Chondrocyte (in vitro differentiated cells): Measurements from ENCODE around the gene CRYGS. TPM values are rescaled to one million over a fixed set of nuclear protein-coding genes. Genes with fewer than 3 reads are reported as not detected.

Experiments used
- DNase-seq: peaks from one replicate; pipeline ENCODE4 v3.0.0; 2021; ENCODE audit warnings: mixed read lengths, low spot score
- H3K27ac Mint-ChIP-seq: one replicate; pipeline ENCODE4 v1.8.0; 2021; ENCODE audit warnings: mild to moderate bottlenecking, moderate library complexity, mixed read lengths; ENCODE audit not compliant: unreplicated experiment
- H3K27me3 Mint-ChIP-seq: 2 replicates; pipeline ENCODE4 v1.8.0; 2021; ENCODE audit warnings: low read depth, mixed read lengths
- H3K36me3 Mint-ChIP-seq: 2 replicates; pipeline ENCODE4 v1.8.0; 2021; ENCODE audit warnings: low read depth, mixed read lengths
- H3K4me1 Mint-ChIP-seq: 2 replicates; pipeline ENCODE4 v1.8.0; 2021; ENCODE audit warnings: low read depth, mild to moderate bottlenecking, mixed read lengths
- H3K4me3 Mint-ChIP-seq: one replicate; pipeline ENCODE4 v1.8.0; 2021; ENCODE audit warnings: mild to moderate bottlenecking, moderate library complexity, mixed read lengths; ENCODE audit not compliant: unreplicated experiment
- H3K9me3 Mint-ChIP-seq: 2 replicates; pipeline ENCODE4 v1.8.0; 2021; ENCODE audit warnings: low read depth, mixed read lengths
- CTCF ChIP-seq: fragments of 200-600 bp; sonication (generic); IDR thresholded peaks from 2 replicates; pipeline ENCODE4 v1.5.0; 2021; ENCODE audit warnings: antibody characterized with exemption, mild to moderate bottlenecking, moderate library complexity
- total RNA-seq: library from RNA; stranded (reverse); gene quantifications from 3 replicates; pipeline ENCODE4 v1.2.1, GENCODE V29; 2021

The CRYGS gene
- total RNA-seq, 1 donor from 2014 or later, result 3.1 TPM

GRCh38 chr3:186512570-186513302 lies 31.4 kb downstream of the CRYGS start:
- Mint-ChIP-seq H3K4me1 (no peaks in the 10 kb centered on the region), H3K36me3 (no peaks in the 10 kb centered on the region), H3K27ac (no peak overlapping the region), H3K9me3 (peaks cover 4% of the 10 kb centered on the region), H3K4me3 (no peak overlapping the region), H3K27me3 (peaks cover 57% of the 10 kb centered on the region)
- DNase-seq, result no peak
- no peak for TF ChIP-seq CTCF

DNA sequence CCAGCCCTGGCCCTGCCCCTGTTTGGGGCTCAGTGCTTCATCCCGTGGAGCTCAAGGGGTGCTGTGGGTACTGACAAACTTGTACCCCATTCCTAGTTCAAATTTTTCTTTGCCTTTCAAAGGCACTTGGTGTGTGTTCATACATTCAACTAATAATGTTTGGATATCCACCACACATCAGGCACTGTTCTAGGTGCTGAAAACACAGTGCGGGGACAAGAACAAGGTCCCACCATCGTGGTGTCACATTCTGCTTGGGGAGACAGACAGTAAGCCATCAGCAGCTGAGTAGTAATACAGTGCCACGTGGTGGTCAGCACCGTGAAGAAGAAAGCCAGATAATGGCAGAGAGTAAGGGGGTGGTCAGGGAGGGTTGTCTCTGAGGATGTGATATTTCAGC lies 32.5 kb downstream of the CRYGS start:
- H3K27me3 Mint-ChIP-seq, result peaks cover 53% of the 10 kb centered on the region
- TF ChIP-seq CTCF, result no peak
- peaks cover 2% of the 10 kb centered on the region for H3K9me3 Mint-ChIP-seq

GRCh38 chr3:186511245-186511644 lies 32.9 kb downstream of the CRYGS start:
- no peaks in the 10 kb centered on the region for H3K9me3 Mint-ChIP-seq
- no peaks in the 10 kb centered on the region for H3K4me1 Mint-ChIP-seq
- DNase-seq, result no peak
- peaks cover 52% of the 10 kb centered on the region for H3K27me3 Mint-ChIP-seq
- H3K4me3 Mint-ChIP-seq, result no peak overlapping the region
- TF ChIP-seq CTCF, result no peak
- H3K27ac Mint-ChIP-seq, result no peak overlapping the region
- H3K36me3 Mint-ChIP-seq, result no peaks in the 10 kb centered on the region

More for the DNA sequence above, 32.5 kb downstream of the CRYGS start:
- DNase-seq, result no peak
- no peak overlapping the region for H3K27ac Mint-ChIP-seq
- no peaks in the 10 kb centered on the region for H3K4me1 Mint-ChIP-seq
- H3K4me3 Mint-ChIP-seq, result no peak overlapping the region
- no peaks in the 10 kb centered on the region for H3K36me3 Mint-ChIP-seq

- Mint-ChIP-seq H3K36me3 (no peaks in the 10 kb centered on the region), H3K4me3 (no peak overlapping the region), H3K4me1 (no peaks in the 10 kb centered on the region), H3K9me3 (no peaks in the 10 kb centered on the region), H3K27ac (no peak overlapping the region), H3K27me3 (peaks cover 49% of the 10 kb centered on the region)
- peak; percentile 24 for TF ChIP-seq CTCF
- DNase-seq, result no peak
Observed at GRCh38 chr3:186510374-186511079, 33.7 kb downstream of the CRYGS start.

GRCh38 chr3:186509423-186509822 lies 34.8 kb downstream of the CRYGS start:
- H3K36me3 Mint-ChIP-seq, result no peaks in the 10 kb centered on the region

More at GRCh38 chr3:186509423-186509822, 34.8 kb downstream of the CRYGS start:
- Mint-ChIP-seq H3K27ac (no peak overlapping the region), H3K4me3 (no peak overlapping the region), H3K9me3 (no peaks in the 10 kb centered on the region), H3K27me3 (peaks cover 49% of the 10 kb centered on the region), H3K4me1 (no peaks in the 10 kb centered on the region)
- no peak for TF ChIP-seq CTCF
- DNase-seq, result no peak
